Activated CD4-positive, alpha-beta T cell treated with anti-CD3 and anti-CD28 coated beads for 1 hour (primary cell): ENCODE results near the gene IFITM1.
"Not testable (repeated sequence)": the region's sequence is repeated elsewhere in the genome, so short reads cannot be mapped to it uniquely, and the experiment has no call there.

Source experiments
- DNase-seq: peaks from one replicate; pipeline ENCODE4 v3.0.0-alpha.2; 2020

The IFITM1 gene

DNA sequence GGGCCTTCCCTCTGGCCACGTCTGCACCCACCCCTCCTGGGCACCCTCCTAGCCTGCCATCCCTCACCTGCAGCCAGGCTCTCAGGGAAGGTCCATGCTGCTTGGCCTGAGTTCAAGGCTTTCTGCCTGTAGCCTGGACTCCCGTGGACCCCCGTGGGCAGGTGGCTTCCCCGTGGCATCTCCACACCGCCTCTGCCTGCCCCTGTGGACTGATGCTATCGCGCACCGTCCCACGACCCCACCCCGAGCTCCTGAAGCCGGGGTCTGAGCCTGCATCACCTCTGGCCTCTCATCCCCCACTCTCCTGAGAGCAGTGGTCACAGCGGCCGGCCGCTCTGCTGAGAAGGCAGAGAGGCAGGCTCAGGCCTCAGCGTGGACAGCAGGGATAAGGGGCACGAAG is 19.1 kb upstream of the IFITM1 start:
- peak; percentile 14 for DNase-seq

DNA sequence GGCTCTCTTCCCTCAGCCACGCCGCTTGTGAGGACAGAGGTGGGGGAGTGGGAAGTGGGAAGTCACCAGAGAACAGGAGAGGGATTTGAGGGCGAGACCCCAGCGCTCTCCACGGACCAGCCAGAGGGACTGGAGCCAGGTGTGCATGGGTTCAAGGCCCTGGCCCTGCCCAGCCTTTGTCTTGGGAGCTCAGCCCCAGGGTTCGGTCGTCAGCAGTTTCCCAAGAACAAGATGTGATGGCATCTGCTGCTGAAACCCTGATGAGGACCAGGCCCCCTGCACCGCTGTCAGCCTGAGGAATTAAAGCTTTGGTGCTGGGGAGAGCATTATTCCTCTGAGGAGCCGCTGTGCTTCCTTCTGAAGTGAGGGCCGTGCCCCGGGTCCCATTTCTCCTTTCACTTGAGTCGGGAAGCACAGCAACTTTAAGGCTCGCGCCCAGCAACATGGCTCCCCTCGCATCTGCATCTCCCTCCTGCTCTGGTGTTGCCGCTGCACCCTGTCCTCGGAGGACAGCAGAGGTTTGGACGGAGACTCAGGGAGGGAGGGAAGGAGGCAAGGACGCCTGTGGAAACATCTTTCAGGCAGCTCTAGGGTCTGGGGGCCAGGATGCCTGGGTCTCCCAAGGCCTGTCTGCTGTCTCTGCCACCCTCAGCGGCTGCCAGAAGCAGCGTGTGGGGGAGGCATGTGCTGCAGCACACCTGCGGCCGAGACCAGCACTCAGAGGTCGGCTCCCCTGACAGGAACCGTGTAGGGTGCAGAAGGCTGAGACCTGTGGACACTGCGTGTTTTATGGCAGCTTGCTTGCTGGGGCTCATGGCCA is 18.3 kb upstream of the IFITM1 start:
- DNase-seq, result peak; percentile 24

- DNase-seq, result peak; percentile 23
Observed at GRCh38 chr11:296171-297050, 17.4 kb upstream of the IFITM1 start.

GRCh38 chr11:297051-297585 is 16.7 kb upstream of the IFITM1 start:
- DNase-seq, result peak; percentile 21

GRCh38 chr11:297586-298405 is 16.0 kb upstream of the IFITM1 start:
- DNase-seq, result peak; percentile 51

GRCh38 chr11:298406-299065 is 15.3 kb upstream of the IFITM1 start:
- peak; percentile 62 for DNase-seq

DNA sequence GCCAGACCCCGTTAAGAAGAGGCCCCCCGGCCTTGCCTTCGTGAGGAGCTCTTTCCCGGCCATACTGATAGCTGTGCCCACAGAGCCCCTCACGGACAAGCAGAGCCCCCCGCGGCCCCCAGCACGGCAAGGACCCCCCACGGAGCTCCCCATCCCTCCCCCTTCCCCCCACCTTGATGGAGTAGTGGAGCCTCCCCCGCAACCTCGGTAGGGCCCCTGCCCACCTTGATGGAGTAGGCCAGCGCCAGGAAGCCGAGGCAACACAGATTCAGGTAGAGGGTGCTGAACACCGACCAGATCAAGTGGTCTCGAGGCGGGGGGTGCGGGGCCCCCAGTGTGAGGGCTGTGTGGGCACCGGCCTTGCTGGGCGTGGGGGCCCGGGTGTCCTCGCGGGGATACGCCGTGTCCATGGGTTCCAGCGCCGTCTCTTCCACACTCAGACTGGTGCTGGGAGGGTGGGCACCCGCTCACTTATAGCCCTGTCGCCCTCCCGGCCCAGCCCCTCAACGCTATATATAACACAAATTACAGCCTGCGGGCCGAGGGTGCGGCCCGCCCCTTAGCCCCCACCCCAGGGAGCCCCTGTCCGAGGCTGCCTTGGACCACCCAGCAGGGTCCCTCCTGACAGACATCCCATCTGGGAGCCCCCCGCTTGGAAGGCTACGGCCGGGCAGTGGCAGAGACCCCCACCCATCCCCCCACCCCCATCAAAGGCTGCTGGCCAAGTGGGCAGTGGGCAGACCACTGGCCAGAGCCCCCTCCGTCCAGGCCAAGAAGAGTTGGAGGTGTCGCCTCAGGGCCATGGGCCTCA is 14.6 kb upstream of the IFITM1 start, which contains the start of gene IFITM5:
Gene IFITM5, minus strand, starts transcription at position 446 of the 811 bp plus-strand sequence. Its CDS starts 36 bp downstream, at position 410.
- peak; percentile 62 for DNase-seq

GRCh38 chr11:299951-300735 is 13.7 kb upstream of the IFITM1 start:
- no peak for DNase-seq

DNA sequence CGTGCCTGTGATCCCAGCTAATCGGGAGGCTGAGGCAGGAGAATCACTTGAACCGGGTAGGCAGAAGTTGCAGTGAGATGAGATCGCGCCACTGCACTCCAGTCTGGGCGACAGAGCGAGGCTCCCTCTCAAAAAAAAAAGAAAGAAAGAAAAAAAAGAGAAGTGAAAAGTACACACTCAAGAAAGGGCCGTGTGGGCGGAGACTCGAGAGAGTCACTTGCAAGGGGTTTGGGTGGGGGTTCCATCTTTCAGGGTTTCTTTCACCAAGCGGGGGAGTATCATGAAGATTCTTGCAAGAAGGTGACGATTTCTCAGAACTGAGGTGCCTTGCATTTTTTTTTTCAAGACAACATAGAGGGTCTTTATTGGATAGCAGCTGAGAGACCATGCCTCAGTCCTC is 10.5 kb upstream of the IFITM1 start:
- no peak for DNase-seq

DNA sequence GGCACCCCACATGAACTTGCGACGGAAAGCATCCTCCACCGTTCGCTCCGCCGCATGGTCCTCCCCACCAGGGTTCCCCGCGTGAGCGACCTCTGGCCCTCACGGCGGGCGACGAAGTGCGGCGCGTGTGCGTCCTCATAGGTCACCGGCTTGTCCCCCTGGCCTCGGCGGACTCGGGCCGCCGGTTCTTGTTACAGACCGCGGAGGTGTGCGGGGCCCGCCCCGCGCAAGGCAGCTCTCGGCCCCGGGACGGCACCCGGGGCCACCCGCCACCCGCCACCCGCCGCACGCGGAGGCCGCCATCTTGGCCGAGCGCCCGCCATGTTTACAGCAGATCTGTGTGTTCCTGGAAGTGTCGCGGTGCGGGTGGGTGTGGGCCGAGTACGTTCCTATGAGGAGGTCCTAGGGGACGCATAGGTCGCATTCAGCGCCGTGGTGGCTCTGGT is 9.8 kb upstream of the IFITM1 start:
- no peak for DNase-seq

GRCh38 chr11:304915-305843 is 8.7 kb upstream of the IFITM1 start:
- peak; percentile 53 for DNase-seq

DNA sequence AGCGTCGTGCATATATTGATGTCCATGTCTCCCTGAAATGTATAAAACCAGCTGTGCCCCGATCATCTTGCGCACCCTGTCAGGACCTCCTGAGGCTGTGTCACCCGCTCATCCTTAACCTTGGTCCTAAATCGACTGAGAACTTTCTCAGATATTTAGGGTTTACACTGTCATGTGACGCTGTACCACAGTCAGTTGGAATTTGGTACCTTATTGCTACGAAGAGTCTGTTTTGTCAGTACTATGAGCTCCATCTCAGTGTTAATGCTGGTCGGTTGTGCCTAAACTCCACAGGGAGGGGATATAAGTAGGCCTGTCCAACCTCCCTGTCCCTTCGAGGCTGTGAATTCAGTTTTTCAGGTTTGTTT is 8.0 kb upstream of the IFITM1 start:
- no peak for DNase-seq

DNA sequence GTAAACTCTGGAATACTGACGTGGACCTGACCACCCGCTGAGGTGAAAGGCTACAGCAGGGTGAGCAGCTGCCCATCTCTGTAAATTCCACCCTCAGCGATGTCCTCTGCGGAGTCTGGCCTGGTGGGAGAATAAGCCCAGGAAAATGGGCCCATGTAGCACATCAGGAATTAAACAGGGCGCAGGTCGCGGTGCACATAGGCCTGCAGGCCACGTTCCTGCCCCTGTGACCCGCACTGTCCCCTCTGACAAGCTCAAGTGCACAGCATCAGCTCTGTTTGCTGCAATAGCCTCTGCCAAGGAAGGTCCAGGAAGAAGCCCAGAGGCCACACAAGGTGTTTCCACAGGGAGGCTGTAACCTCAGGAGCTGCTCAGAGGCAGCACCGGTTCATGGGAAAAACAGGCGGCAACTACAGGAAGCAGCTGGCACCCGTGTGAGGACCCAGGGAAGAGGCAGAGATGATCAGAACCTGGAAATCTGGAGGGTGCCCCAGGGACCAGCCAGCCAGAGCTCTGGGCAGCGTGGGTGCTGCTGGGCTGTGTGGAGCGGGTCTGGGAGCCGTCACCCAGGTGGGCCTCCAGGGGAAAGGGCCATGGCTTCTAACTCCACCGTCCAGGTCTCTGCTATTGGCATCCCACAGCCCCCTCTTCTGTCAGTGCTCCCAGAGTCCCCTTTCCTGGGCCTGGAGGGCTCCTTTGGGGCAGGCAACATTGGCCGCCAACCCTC is 7.0 kb upstream of the IFITM1 start:
- DNase-seq, result no peak

GRCh38 chr11:307766-308708 is 5.8 kb upstream of the IFITM1 start, which contains the start of gene IFITM2:
IFITM2 (plus strand) TSS chr11:307816; CDS start chr11:308193, 377 bp downstream.
- DNase-seq, result not testable (repeated sequence)

- DNase-seq, result not testable (repeated sequence)
Observed at GRCh38 chr11:308740-309665, 4.8 kb upstream of the IFITM1 start.
